Measurements from ENCODE around the gene COASY.

DNA sequence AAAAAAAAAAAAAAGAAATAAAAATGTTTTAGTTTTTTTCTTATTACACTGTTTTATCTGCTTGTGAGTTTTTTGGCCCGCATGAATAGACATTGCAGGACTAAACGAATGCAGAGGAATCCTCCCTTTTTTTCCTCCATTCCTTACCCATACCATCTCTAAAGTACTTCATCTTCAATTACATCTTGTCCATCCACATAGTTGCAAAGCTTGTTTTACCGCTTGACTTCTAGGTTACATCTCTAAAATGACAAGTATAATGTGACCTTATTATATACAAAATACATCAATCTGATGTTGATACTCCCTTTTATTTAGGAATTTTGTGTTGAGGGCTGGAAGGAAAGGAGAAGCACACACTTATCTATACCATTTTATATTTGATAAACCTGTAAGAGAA, 34.4 kb downstream of the COASY start:
- no peak for TF ChIP-seq POLR2AphosphoS5 (IDR thresholded peaks at IDR 0.05; ENCODE audit: low read depth, low read length)
- no peak for TF ChIP-seq FOXP2 (optimal IDR thresholded peaks at IDR 0.05; ENCODE audit: borderline replicate concordance, extremely low read depth, extremely low read length, insufficient read depth)
- no peak for TF ChIP-seq SIN3A (IDR thresholded peaks at IDR 0.05; ENCODE audit: borderline replicate concordance, insufficient read depth, low read length)
- TF ChIP-seq, protein P1, sequence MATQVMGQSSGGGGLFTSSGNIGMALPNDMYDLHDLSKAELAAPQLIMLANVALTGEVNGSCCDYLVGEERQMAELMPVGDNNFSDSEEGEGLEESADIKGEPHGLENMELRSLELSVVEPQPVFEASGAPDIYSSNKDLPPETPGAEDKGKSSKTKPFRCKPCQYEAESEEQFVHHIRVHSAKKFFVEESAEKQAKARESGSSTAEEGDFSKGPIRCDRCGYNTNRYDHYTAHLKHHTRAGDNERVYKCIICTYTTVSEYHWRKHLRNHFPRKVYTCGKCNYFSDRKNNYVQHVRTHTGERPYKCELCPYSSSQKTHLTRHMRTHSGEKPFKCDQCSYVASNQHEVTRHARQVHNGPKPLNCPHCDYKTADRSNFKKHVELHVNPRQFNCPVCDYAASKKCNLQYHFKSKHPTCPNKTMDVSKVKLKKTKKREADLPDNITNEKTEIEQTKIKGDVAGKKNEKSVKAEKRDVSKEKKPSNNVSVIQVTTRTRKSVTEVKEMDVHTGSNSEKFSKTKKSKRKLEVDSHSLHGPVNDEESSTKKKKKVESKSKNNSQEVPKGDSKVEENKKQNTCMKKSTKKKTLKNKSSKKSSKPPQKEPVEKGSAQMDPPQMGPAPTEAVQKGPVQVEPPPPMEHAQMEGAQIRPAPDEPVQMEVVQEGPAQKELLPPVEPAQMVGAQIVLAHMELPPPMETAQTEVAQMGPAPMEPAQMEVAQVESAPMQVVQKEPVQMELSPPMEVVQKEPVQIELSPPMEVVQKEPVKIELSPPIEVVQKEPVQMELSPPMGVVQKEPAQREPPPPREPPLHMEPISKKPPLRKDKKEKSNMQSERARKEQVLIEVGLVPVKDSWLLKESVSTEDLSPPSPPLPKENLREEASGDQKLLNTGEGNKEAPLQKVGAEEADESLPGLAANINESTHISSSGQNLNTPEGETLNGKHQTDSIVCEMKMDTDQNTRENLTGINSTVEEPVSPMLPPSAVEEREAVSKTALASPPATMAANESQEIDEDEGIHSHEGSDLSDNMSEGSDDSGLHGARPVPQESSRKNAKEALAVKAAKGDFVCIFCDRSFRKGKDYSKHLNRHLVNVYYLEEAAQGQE (IDR thresholded peaks at IDR 0.05; ENCODE audit: insufficient read depth in 1 of 2, low read depth in 2 of 2, low read length in 2 of 2) = no peak
- no peak for TF ChIP-seq TAF1 (IDR thresholded peaks at IDR 0.05; ENCODE audit: borderline replicate concordance, insufficient read depth, low read length)

Measured in PFSK-1 (cell line).